H1 (cell line): Measurements from ENCODE around the gene CPO. TPM values are rescaled to one million over a fixed set of nuclear protein-coding genes. Genes with fewer than 3 reads are reported as not detected.

ENCODE experiments used
- CTCF ChIA-PET: fragments of 300-600 bp; sonication (Branson Sonifier 250); formaldehyde crosslinking; loops from one replicate; lab custom pipeline; 2021; ENCODE audit not compliant: partially characterized antibody; lab: Charles Lee
- POLR2A ChIA-PET: fragments of 300-600 bp; sonication (Branson Sonifier 250); formaldehyde crosslinking; loops from one replicate; lab custom pipeline; 2021; ENCODE audit warnings: inconsistent platforms; ENCODE audit not compliant: partially characterized antibody; lab: Charles Lee
- DNase-seq, 2 experiments: peaks; one replicate each; pipeline versions ENCODE4 v3.0.0 to v3.0.0-alpha.2; 2010 to 2022; ENCODE audit warnings: low spot score in 2 of 2, low read depth in 1 of 2, mixed read lengths in 1 of 2
- FAIRE-seq: peaks from 2 replicates; lab custom pipeline; 2011; peaks lifted over from hg19 to GRCh38; lab: Jason Lieb, UNC
- H2AFZ ChIP-seq: 2 replicates; pipeline ENCODE4 v1.8.1; 2012; ENCODE audit warnings: low read length, inconsistent platforms
- H2AK5ac ChIP-seq: 2 replicates; pipeline ENCODE4 v1.6.1; 2013; ENCODE audit warnings: low read depth, low read length
- H2BK120ac ChIP-seq: replicated peaks from 2 replicates; pipeline ENCODE3; 2013; ENCODE audit warnings: low read depth, low read length, inconsistent platforms
- H2BK12ac ChIP-seq: 2 replicates; pipeline ENCODE4 v1.6.1; 2013; ENCODE audit warnings: low read depth, low read length
- H2BK15ac ChIP-seq: 2 replicates; pipeline ENCODE4 v1.6.1; 2013; ENCODE audit warnings: low read length
- H2BK20ac ChIP-seq: 2 replicates; pipeline ENCODE4 v1.6.1; 2013; ENCODE audit warnings: low read length
- H2BK5ac ChIP-seq: 2 replicates; pipeline ENCODE4 v1.6.1; 2013; ENCODE audit warnings: low read depth, low read length
- H3K14ac ChIP-seq: 2 replicates; pipeline ENCODE4 v1.6.1; 2013; ENCODE audit warnings: inconsistent platforms; ENCODE audit not compliant: insufficient read length
- H3K18ac ChIP-seq: 2 replicates; pipeline ENCODE4 v1.6.1; 2013; ENCODE audit warnings: low read length; ENCODE audit errors: extremely low read depth
- H3K23ac ChIP-seq: 2 replicates; pipeline ENCODE4 v1.6.1; 2013; ENCODE audit warnings: inconsistent platforms; ENCODE audit not compliant: insufficient read length
- H3K23me2 ChIP-seq: 2 replicates; pipeline ENCODE4 v1.6.1; 2013; ENCODE audit warnings: low read depth, low read length
- H3K27ac ChIP-seq: 2 replicates; pipeline ENCODE4 v1.6.1; 2011; ENCODE audit warnings: low read depth, low read length, inconsistent platforms
- H3K27me3 ChIP-seq, 4 experiments: replicated peaks in 1 of 4; 1 replicate in 1 of 4; 2 replicates in 3 of 4; pipeline versions ENCODE4 v1.6.1 to v1.8.1; 2011 to 2013; ENCODE audit warnings: low read length in 3 of 4, mild to moderate bottlenecking in 3 of 4, inconsistent platforms in 2 of 4, mixed read lengths in 2 of 4, moderate library complexity in 1 of 4; ENCODE audit not compliant: control insufficient read depth in 3 of 4, insufficient read depth in 3 of 4; ENCODE audit errors: extremely low read depth in 1 of 4
- H3K36me3 ChIP-seq, 4 experiments: 2 replicates each; pipeline versions ENCODE4 v1.6.1 to v1.8.1; 2011 to 2013; ENCODE audit warnings: mild to moderate bottlenecking in 4 of 4, low read length in 3 of 4, moderate library complexity in 2 of 4, control low read depth in 1 of 4, inconsistent platforms in 1 of 4; ENCODE audit not compliant: insufficient read depth in 4 of 4, control insufficient read depth in 2 of 4
- H3K4ac ChIP-seq: replicated peaks from 2 replicates; pipeline ENCODE3; 2013; ENCODE audit warnings: low read length, low read depth, mixed read lengths, inconsistent platforms; ENCODE audit not compliant: insufficient read length
- H3K4me1 ChIP-seq, 4 experiments: replicated peaks in 1 of 4; 1 replicate in 1 of 4; 2 replicates in 3 of 4; pipeline versions ENCODE4 v1.6.1 to v1.8.1; 2011 to 2013; ENCODE audit warnings: low read length in 3 of 4, inconsistent platforms in 2 of 4, mixed read lengths in 1 of 4; ENCODE audit not compliant: insufficient read depth in 4 of 4, control insufficient read depth in 3 of 4
- H3K4me2 ChIP-seq, 2 experiments: 2 replicates each; pipeline versions ENCODE4 v1.6.1 to v1.8.1; 2011 to 2013; ENCODE audit warnings: low read depth in 2 of 2, low read length in 2 of 2, control low read depth in 1 of 2, inconsistent platforms in 1 of 2, mild to moderate bottlenecking in 1 of 2; ENCODE audit not compliant: insufficient read depth in 1 of 2
- H3K4me3 ChIP-seq, 4 experiments: fragments of 200-600, 300-600 bp in 1 of 4; sonication (generic), shearing (Covaris generic), sonication (Bioruptor Twin) in 1 of 4; 2 replicates each; pipeline versions ENCODE4 v1.5.1 to v1.8.1; 2011 to 2016; ENCODE audit warnings: low read length in 4 of 4, low read depth in 3 of 4, control low read depth in 2 of 4, inconsistent platforms in 2 of 4, mild to moderate bottlenecking in 2 of 4, mixed read lengths in 1 of 4, moderate library complexity in 1 of 4; ENCODE audit not compliant: insufficient read depth in 2 of 4; ENCODE audit errors: extremely low read depth in 1 of 4
- H3K56ac ChIP-seq: replicated peaks from 2 replicates; pipeline ENCODE3; 2013; ENCODE audit warnings: low read depth, mild to moderate bottlenecking, mixed read lengths, low read length, inconsistent platforms; ENCODE audit not compliant: insufficient read length
- H3K79me1 ChIP-seq: 2 replicates; pipeline ENCODE4 v1.6.1; 2013; ENCODE audit warnings: low read depth, low read length, control low read depth
- H3K79me2 ChIP-seq, 2 experiments: 2 replicates each; pipeline versions ENCODE4 v1.6.1 to v1.8.1; 2012 to 2013; ENCODE audit warnings: low read length in 2 of 2, mild to moderate bottlenecking in 2 of 2, inconsistent platforms in 1 of 2; ENCODE audit not compliant: insufficient read depth in 2 of 2, control insufficient read depth in 1 of 2
- H3K9ac ChIP-seq, 4 experiments: replicated peaks in 1 of 4; 1 replicate in 1 of 4; 2 replicates in 3 of 4; pipeline versions ENCODE4 v1.6.1 to v1.8.1; 2011 to 2013; ENCODE audit warnings: low read depth in 3 of 4, low read length in 3 of 4, control low read depth in 2 of 4, mild to moderate bottlenecking in 2 of 4, moderate library complexity in 2 of 4, inconsistent platforms in 1 of 4; ENCODE audit errors: extremely low read depth in 1 of 4
- H3K9me3 ChIP-seq, 2 experiments: 2 replicates each; pipeline versions ENCODE4 v1.6.1 to v1.8.1; 2012 to 2013; ENCODE audit warnings: mild to moderate bottlenecking in 2 of 2, moderate library complexity in 2 of 2, control low read depth in 1 of 2, inconsistent platforms in 1 of 2, low read depth in 1 of 2, low read length in 1 of 2, mixed read lengths in 1 of 2; ENCODE audit not compliant: insufficient read depth in 2 of 2
- H4K20me1 ChIP-seq, 2 experiments: replicated peaks in 1 of 2; 2 replicates each; pipeline versions ENCODE3 to v1.8.1; 2011 to 2013; ENCODE audit warnings: inconsistent platforms in 2 of 2, low read length in 2 of 2, mild to moderate bottlenecking in 1 of 2; ENCODE audit not compliant: insufficient read depth in 2 of 2, control insufficient read depth in 1 of 2
- H4K5ac ChIP-seq: 2 replicates; pipeline ENCODE4 v1.6.1; 2013; ENCODE audit warnings: low read length, low read depth, mixed read lengths, inconsistent platforms; ENCODE audit not compliant: insufficient read length
- H4K8ac ChIP-seq: 2 replicates; pipeline ENCODE4 v1.8.0; 2013; ENCODE audit warnings: mild to moderate bottlenecking, moderate library complexity, low read length, inconsistent platforms; ENCODE audit not compliant: insufficient read depth; ENCODE audit errors: extremely low read depth
- H4K91ac ChIP-seq: replicated peaks from 2 replicates; pipeline ENCODE3; 2013; ENCODE audit warnings: low read length, mixed read lengths, inconsistent platforms; ENCODE audit not compliant: insufficient read length
- CBX8 ChIP-seq: fragments of 300-800, 300-1000 bp; sonication (generic); IDR thresholded peaks from 2 replicates; pipeline ENCODE4 v1.7.1; 2016; ENCODE audit warnings: low read depth, low read length, borderline replicate concordance
- CEBPB ChIP-seq: IDR thresholded peaks from 2 replicates; pipeline ENCODE4 v1.6.1; 2012; ENCODE audit warnings: low read depth, low read length
- EGR1 ChIP-seq: IDR thresholded peaks from 2 replicates; pipeline ENCODE4 v1.6.1; 2011; ENCODE audit warnings: low read depth, low read length, borderline replicate concordance
- HDAC6 ChIP-seq: IDR thresholded peaks from one replicate; pipeline ENCODE4 v1.7.1; 2012; ENCODE audit warnings: low read depth, mild to moderate bottlenecking, inconsistent platforms, low read length, moderate library complexity
- MAFK ChIP-seq: IDR thresholded peaks from 2 replicates; pipeline ENCODE4 v1.6.1; 2012; ENCODE audit warnings: low read depth, mild to moderate bottlenecking, improper control_type of control experiment, low read length
- NRF1 ChIP-seq: IDR thresholded peaks from 2 replicates; pipeline ENCODE4 v1.6.1; 2011; ENCODE audit warnings: mild to moderate bottlenecking, low read depth, low read length, improper control_type of control experiment
- POLR2AphosphoS5 ChIP-seq: IDR thresholded peaks from 2 replicates; pipeline ENCODE4 v1.6.1; 2011; ENCODE audit warnings: low read depth, low read length
- RNF2 ChIP-seq: fragments of 200-900, 300-1000 bp; sonication (generic); IDR thresholded peaks from 2 replicates; pipeline ENCODE4 v1.7.1; 2016; ENCODE audit warnings: borderline replicate concordance, low read depth, mild to moderate bottlenecking, antibody characterized with exemption, low read length; ENCODE audit not compliant: poor library complexity, severe bottlenecking; ENCODE audit errors: missing control alignments
- SIX5 ChIP-seq: IDR thresholded peaks from 2 replicates; pipeline ENCODE4 v1.6.1; 2011; ENCODE audit warnings: mild to moderate bottlenecking, low read depth, low read length
- SP2 ChIP-seq: IDR thresholded peaks from 2 replicates; pipeline ENCODE4 v1.6.1; 2012; ENCODE audit warnings: mild to moderate bottlenecking, low read length, inconsistent platforms
- SUZ12 ChIP-seq: fragments of 200-600 bp; sonication (generic); IDR thresholded peaks from 2 replicates; pipeline ENCODE4 v1.6.1; 2012; ENCODE audit warnings: mild to moderate bottlenecking, inconsistent platforms, low read length, moderate library complexity, mixed read lengths
- TAF7 ChIP-seq: optimal IDR thresholded peaks from 2 replicates; pipeline ENCODE3; 2011; ENCODE audit warnings: low read depth, mild to moderate bottlenecking, inconsistent platforms, low read length, moderate library complexity, borderline replicate concordance
- TCF12 ChIP-seq: IDR thresholded peaks from 2 replicates; pipeline ENCODE4 v1.6.1; 2011; ENCODE audit warnings: low read depth, mild to moderate bottlenecking, low read length
- TEAD4 ChIP-seq: IDR thresholded peaks from 2 replicates; pipeline ENCODE4 v1.6.1; 2012; ENCODE audit warnings: low read depth, low read length, inconsistent platforms, mixed read lengths
- polyA plus RNA-seq, 7 experiments: library from polyadenylated mRNA; depleted of rRNA in 3 of 7; stranded (reverse) in 5 of 7; unstranded in 2 of 7; fragments of >200 nt in 5 of 7; fragments of 200-250 nt in 2 of 7; gene quantifications; 1 replicate in 5 of 7; 2 replicates in 1 of 7; 4 replicates in 1 of 7; pipeline versions ENCODE4 v1.2.1 to v1.2.3, GENCODE V29; 2011 to 2013; ENCODE audit warnings: missing spikeins in 2 of 7, mixed read lengths in 2 of 7
- total RNA-seq: library from RNA; stranded (reverse); fragmentation: NEBNext Ultra II Directional; extraction: Animal tissue kit (Norgen Biotek cat#: 25700); gene quantifications from 2 replicates; pipeline ENCODE4 v1.2.1, GENCODE V29; 2021

The CPO gene
- total and polyA plus RNA-seq, 2 of the 8 experiments (the other 6 are each of a cell fraction or from before 2014, with no cell fraction given): 1.3 TPM

- no peaks in the 10 kb centered on the region; the same call in 1 of the 2 replicates for H3K23me2 ChIP-seq
- H2BK15ac ChIP-seq: no peak overlapping the region
- H2BK5ac ChIP-seq: no peak overlapping the region
- H3K9ac ChIP-seq: no peak overlapping the region
- no peak overlapping the region for H3K23ac ChIP-seq
- H2BK120ac ChIP-seq: no peak overlapping the region
- H3K4me2 ChIP-seq: no peak overlapping the region
- H4K5ac ChIP-seq: no peak overlapping the region
- H3K4me1 ChIP-seq: peaks cover 0 to 12% (median 11%) of the 10 kb centered on the region in 4 experiments; a peak in 5 of 7 replicates
- H3K56ac ChIP-seq: no peak overlapping the region
- no peak overlapping the region for H3K4me3 ChIP-seq
- H4K91ac ChIP-seq: no peak overlapping the region
- no peaks in the 10 kb centered on the region for H3K79me2 ChIP-seq
- H3K27ac ChIP-seq: no peak overlapping the region
- TF ChIP-seq MAFK: no peak
- no peak for TF ChIP-seq SP2
- TF ChIP-seq CEBPB: no peak
- TF ChIP-seq RNF2: no peak
- TF ChIP-seq SUZ12: no peak
- no peak for TF ChIP-seq HDAC6
- TF ChIP-seq EGR1: no peak
- no peak for TF ChIP-seq POLR2AphosphoS5
- no peak for TF ChIP-seq CBX8
- no peak for TF ChIP-seq TAF7
- no peak for TF ChIP-seq NRF1
- no peak for TF ChIP-seq TCF12
- no peak for TF ChIP-seq SIX5
- no peak for TF ChIP-seq TEAD4
- no peaks in the 10 kb centered on the region for H3K9me3 ChIP-seq
- no peaks in the 10 kb centered on the region for H3K27me3 ChIP-seq
- H2BK20ac ChIP-seq: no peak overlapping the region; the same call in 1 of the 2 replicates
- H3K14ac ChIP-seq: no peak overlapping the region
- H2AFZ ChIP-seq: no peak overlapping the region
- no peaks in the 10 kb centered on the region for H3K36me3 ChIP-seq
- H3K18ac ChIP-seq: no peak overlapping the region
- POLR2A ChIA-PET: no interaction called here
- no peaks in the 10 kb centered on the region for H4K20me1 ChIP-seq
- H3K79me1 ChIP-seq: no peaks in the 10 kb centered on the region
- H2BK12ac ChIP-seq: no peak overlapping the region
- no peak overlapping the region for H2AK5ac ChIP-seq
- no peak for DNase-seq
- H3K4ac ChIP-seq: no peak overlapping the region
- CTCF ChIA-PET: interaction anchor here (1.0 to 5.1 kb wide), 4 partner anchors 147 to 986 kb away, joined by 3 to 38 read pairs (median 3); no protein-coding TSS in a partner anchor
- no peak overlapping the region for H4K8ac ChIP-seq
- FAIRE-seq: no peak
Observed at GRCh38 chr2:206986943-206987342, 47.6 kb downstream of the CPO start.
